K562 (cell line): Measurements from ENCODE around the gene HSDL2. TPM values are rescaled to one million over a fixed set of nuclear protein-coding genes. Genes with fewer than 3 reads are reported as not detected.

Source experiments
- FOXJ2 ChIP-seq: fragments of 200-800 bp; sonication (Bioruptor generic); IDR thresholded peaks from 2 replicates; pipeline ENCODE4 v1.6.1; 2016; ENCODE audit warnings: missing genetic modification characterization, missing compliant biosample characterization
- SIN3B ChIP-seq: fragments of 450-650 bp; IDR thresholded peaks from 2 replicates; pipeline ENCODE4 v1.6.1; 2017; ENCODE audit warnings: low read depth, mild to moderate bottlenecking, moderate library complexity
- SMAD4 ChIP-seq: fragments of 250-450 bp; sonication (Bioruptor Pico); conservative IDR thresholded peaks from 2 replicates; pipeline ENCODE4 v1.8.0; 2021; ENCODE audit warnings: inconsistent platforms, mild to moderate bottlenecking, moderate library complexity
- SRSF9 ChIP-seq: fragments of 200-400 bp; formaldehyde crosslinking; IDR thresholded peaks from 2 replicates; pipeline ENCODE4 v1.6.1; 2017; ENCODE audit warnings: low read depth, low read length, borderline replicate concordance
- TAF7 ChIP-seq: fragments of 450-650 bp; IDR thresholded peaks from 2 replicates; pipeline ENCODE4 v1.6.1; 2016; ENCODE audit warnings: missing genetic modification characterization, missing compliant biosample characterization
- ZBTB17 ChIP-seq: fragments of 450-650 bp; formaldehyde crosslinking; IDR thresholded peaks from 2 replicates; pipeline ENCODE4 v1.4.0; 2020; ENCODE audit warnings: mild to moderate bottlenecking
- ZC3H11A ChIP-seq: IDR thresholded peaks from 2 replicates; pipeline ENCODE4 v1.6.1; 2012; ENCODE audit warnings: low read depth, low read length, improper control_type of control experiment
- ZFX ChIP-seq: sonication (generic); formaldehyde crosslinking; IDR thresholded peaks from 2 replicates; pipeline ENCODE4 v1.8.0; 2022; ENCODE audit warnings: mild to moderate bottlenecking, missing genetic modification reagents, moderate library complexity
- ZNF174 ChIP-seq: fragments of 250-450 bp; sonication (Bioruptor Pico); IDR thresholded peaks from 2 replicates; pipeline ENCODE4 v1.4.0; 2020; ENCODE audit warnings: mild to moderate bottlenecking
- ZNF3 ChIP-seq: fragments of 250-450 bp; sonication (Bioruptor Pico); IDR thresholded peaks from 2 replicates; pipeline ENCODE4 v1.5.0; 2021; ENCODE audit warnings: mild to moderate bottlenecking, moderate library complexity
- polyA plus RNA-seq, 8 experiments: library from polyadenylated mRNA; depleted of rRNA in 4 of 8; stranded (reverse) in 5 of 8; unstranded in 3 of 8; fragments of >200 nt; fragmentation: Nextera tagmentation in 2 of 8; fragmentation: Illumina TruSeq in 1 of 8; extraction: Ambion mirVana in 2 of 8; extraction: Trizol in 1 of 8; gene quantifications; 2 replicates each; pipeline versions ENCODE4 v1.2.1 to v1.2.3, GENCODE V29; 2011 to 2014; ENCODE audit warnings: inconsistent platforms in 1 of 8, missing spikeins in 1 of 8
- total RNA-seq, 7 experiments: library from RNA; depleted of rRNA in 6 of 7; stranded (reverse); fragments of >200 nt in 6 of 7; fragmentation: Illumina TruSeq in 2 of 7; extraction: Trizol in 2 of 7; gene quantifications; 2 replicates each; pipeline versions ENCODE4 v1.2.1 to v1.2.3, GENCODE V29; 2011 to 2021; ENCODE audit warnings: low replicate concordance in 1 of 7
- TF ChIP-seq, protein P1 (sequence below): sonication (generic); formaldehyde crosslinking; IDR thresholded peaks from 2 replicates; pipeline ENCODE4 v1.8.0; 2023; ENCODE audit warnings: missing genetic modification reagents, mild to moderate bottlenecking, borderline replicate concordance
- TF ChIP-seq, protein P2 (sequence below): fragments of 250-450 bp; sonication (Bioruptor Pico); IDR thresholded peaks from 2 replicates; pipeline ENCODE4 v1.4.0; 2020; ENCODE audit warnings: mild to moderate bottlenecking
- TF ChIP-seq, protein P3 (sequence below): fragments of 250-450 bp; sonication (Bioruptor Pico); IDR thresholded peaks from 2 replicates; pipeline ENCODE4 v1.5.0; 2020; ENCODE audit warnings: mild to moderate bottlenecking, borderline replicate concordance
- TF ChIP-seq, protein P4 (sequence below), 2 experiments: IDR thresholded peaks; 2 replicates each; pipeline ENCODE4 v1.6.1; 2012; ENCODE audit warnings: improper control_type of control experiment in 2 of 2, low read depth in 2 of 2, low read length in 2 of 2, borderline replicate concordance in 1 of 2

HSDL2 gene
- total and polyA plus RNA-seq, 9 of the 15 experiments (the other 6 are each of a cell fraction or from before 2014, with no cell fraction given): 22.8 to 74.1 (median 35.6) TPM

DNA sequence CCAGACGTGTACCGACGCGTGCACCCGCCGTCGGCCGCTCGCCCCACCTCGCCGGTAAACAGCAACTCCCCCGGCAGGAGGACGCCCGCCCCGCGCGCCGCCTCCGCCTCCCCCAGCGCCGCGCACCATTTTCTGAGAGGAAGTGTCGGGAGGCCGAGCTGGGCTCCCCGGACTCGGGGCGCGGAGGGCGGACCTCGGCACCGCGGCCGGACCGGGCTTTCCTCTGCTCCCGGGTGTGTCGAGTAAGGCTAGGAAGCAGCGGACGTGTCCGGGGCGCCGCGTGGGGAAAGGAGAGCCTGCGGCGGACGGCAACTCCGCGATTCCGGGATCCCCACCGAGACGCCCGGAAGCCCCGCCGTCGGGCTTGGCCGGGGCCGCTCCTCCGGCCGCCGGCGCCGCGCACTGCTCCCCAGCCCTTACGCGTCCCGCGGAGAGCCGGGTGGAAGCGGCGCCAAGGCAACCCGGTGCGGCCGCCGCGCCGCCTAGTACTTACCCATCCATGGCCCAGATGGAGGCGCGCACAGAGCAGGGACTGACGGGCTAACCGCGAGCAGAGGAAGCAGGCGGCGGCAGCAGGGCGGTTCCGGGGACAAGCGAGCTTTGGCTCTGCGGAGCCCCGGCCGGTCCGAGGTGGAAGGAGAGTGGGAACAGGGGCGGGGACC lies 46.8 kb upstream of the HSDL2 start, which contains the start of gene PTBP3 (continued):
- TF ChIP-seq SRSF9 (no peak), ZFX (peak; percentile 81), SIN3B (0 out of 2 replicates have a peak, but pooled peaks have one; percentile 44), ZNF3 (CRISPR knock-in tag) (no peak), FOXJ2 (tag) (peak; percentile 62; the same call in 1 of the 2 replicates), ZBTB17 (0 out of 2 replicates have a peak, but pooled peaks have one; percentile 66), SMAD4 (CRISPR knock-in tag) (peak; percentile 94), ZNF174 (no peak), TAF7 (tag) (no peak), ZC3H11A (no peak)
- TF ChIP-seq, protein P1, sequence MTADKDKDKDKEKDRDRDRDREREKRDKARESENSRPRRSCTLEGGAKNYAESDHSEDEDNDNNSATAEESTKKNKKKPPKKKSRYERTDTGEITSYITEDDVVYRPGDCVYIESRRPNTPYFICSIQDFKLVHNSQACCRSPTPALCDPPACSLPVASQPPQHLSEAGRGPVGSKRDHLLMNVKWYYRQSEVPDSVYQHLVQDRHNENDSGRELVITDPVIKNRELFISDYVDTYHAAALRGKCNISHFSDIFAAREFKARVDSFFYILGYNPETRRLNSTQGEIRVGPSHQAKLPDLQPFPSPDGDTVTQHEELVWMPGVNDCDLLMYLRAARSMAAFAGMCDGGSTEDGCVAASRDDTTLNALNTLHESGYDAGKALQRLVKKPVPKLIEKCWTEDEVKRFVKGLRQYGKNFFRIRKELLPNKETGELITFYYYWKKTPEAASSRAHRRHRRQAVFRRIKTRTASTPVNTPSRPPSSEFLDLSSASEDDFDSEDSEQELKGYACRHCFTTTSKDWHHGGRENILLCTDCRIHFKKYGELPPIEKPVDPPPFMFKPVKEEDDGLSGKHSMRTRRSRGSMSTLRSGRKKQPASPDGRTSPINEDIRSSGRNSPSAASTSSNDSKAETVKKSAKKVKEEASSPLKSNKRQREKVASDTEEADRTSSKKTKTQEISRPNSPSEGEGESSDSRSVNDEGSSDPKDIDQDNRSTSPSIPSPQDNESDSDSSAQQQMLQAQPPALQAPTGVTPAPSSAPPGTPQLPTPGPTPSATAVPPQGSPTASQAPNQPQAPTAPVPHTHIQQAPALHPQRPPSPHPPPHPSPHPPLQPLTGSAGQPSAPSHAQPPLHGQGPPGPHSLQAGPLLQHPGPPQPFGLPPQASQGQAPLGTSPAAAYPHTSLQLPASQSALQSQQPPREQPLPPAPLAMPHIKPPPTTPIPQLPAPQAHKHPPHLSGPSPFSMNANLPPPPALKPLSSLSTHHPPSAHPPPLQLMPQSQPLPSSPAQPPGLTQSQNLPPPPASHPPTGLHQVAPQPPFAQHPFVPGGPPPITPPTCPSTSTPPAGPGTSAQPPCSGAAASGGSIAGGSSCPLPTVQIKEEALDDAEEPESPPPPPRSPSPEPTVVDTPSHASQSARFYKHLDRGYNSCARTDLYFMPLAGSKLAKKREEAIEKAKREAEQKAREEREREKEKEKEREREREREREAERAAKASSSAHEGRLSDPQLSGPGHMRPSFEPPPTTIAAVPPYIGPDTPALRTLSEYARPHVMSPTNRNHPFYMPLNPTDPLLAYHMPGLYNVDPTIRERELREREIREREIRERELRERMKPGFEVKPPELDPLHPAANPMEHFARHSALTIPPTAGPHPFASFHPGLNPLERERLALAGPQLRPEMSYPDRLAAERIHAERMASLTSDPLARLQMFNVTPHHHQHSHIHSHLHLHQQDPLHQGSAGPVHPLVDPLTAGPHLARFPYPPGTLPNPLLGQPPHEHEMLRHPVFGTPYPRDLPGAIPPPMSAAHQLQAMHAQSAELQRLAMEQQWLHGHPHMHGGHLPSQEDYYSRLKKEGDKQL (CRISPR knock-in tag): no peak
- TF ChIP-seq, protein P2, sequence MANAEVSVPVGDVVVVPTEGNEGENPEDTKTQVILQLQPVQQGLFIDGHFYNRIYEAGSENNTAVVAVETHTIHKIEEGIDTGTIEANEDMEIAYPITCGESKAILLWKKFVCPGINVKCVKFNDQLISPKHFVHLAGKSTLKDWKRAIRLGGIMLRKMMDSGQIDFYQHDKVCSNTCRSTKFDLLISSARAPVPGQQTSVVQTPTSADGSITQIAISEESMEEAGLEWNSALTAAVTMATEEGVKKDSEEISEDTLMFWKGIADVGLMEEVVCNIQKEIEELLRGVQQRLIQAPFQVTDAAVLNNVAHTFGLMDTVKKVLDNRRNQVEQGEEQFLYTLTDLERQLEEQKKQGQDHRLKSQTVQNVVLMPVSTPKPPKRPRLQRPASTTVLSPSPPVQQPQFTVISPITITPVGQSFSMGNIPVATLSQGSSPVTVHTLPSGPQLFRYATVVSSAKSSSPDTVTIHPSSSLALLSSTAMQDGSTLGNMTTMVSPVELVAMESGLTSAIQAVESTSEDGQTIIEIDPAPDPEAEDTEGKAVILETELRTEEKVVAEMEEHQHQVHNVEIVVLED (CRISPR knock-in tag): peak; percentile 64
- TF ChIP-seq, protein P3, sequence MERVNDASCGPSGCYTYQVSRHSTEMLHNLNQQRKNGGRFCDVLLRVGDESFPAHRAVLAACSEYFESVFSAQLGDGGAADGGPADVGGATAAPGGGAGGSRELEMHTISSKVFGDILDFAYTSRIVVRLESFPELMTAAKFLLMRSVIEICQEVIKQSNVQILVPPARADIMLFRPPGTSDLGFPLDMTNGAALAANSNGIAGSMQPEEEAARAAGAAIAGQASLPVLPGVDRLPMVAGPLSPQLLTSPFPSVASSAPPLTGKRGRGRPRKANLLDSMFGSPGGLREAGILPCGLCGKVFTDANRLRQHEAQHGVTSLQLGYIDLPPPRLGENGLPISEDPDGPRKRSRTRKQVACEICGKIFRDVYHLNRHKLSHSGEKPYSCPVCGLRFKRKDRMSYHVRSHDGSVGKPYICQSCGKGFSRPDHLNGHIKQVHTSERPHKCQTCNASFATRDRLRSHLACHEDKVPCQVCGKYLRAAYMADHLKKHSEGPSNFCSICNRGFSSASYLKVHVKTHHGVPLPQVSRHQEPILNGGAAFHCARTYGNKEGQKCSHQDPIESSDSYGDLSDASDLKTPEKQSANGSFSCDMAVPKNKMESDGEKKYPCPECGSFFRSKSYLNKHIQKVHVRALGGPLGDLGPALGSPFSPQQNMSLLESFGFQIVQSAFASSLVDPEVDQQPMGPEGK (CRISPR knock-in tag): no peak
- TF ChIP-seq, protein P4, sequence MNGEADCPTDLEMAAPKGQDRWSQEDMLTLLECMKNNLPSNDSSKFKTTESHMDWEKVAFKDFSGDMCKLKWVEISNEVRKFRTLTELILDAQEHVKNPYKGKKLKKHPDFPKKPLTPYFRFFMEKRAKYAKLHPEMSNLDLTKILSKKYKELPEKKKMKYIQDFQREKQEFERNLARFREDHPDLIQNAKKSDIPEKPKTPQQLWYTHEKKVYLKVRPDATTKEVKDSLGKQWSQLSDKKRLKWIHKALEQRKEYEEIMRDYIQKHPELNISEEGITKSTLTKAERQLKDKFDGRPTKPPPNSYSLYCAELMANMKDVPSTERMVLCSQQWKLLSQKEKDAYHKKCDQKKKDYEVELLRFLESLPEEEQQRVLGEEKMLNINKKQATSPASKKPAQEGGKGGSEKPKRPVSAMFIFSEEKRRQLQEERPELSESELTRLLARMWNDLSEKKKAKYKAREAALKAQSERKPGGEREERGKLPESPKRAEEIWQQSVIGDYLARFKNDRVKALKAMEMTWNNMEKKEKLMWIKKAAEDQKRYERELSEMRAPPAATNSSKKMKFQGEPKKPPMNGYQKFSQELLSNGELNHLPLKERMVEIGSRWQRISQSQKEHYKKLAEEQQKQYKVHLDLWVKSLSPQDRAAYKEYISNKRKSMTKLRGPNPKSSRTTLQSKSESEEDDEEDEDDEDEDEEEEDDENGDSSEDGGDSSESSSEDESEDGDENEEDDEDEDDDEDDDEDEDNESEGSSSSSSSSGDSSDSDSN (IDR thresholded peaks at IDR 0.05; ENCODE audit: borderline replicate concordance in 1 of 2, low read depth in 2 of 2, low read length in 2 of 2): peak; percentile 77 to 91
